Lung (tissue), 12 donors: ENCODE results near the gene XKR8. TPM values are rescaled to one million over a fixed set of nuclear protein-coding genes. Genes with fewer than 3 reads are reported as not detected.

Source experiments
- ATAC-seq: fragments of 200-7000 bp; cut with Tn5 transposase; one replicate; pipeline ENCODE4 v1.9.1; 2020; ENCODE audit warnings: moderate number of reproducible peaks; ENCODE audit not compliant: insufficient read depth, low FRiP score
- DNase-seq, 3 donors: peaks; one replicate each; pipeline ENCODE4 v3.0.0-alpha.2; 2013 to 2017
- H3K27ac ChIP-seq, 2 donors: one replicate each; pipeline ENCODE4 v1.5.1; 2013; ENCODE audit warnings: mild to moderate bottlenecking in 2 of 2, moderate library complexity in 2 of 2, control low read depth in 1 of 2, inconsistent platforms in 1 of 2, low read depth in 1 of 2, low read length in 1 of 2
- H3K27me3 ChIP-seq, 3 donors: one replicate each; pipeline ENCODE4 v1.5.1; 2013; ENCODE audit warnings: low read length in 2 of 3; ENCODE audit not compliant: control insufficient read depth in 3 of 3, insufficient read depth in 3 of 3
- H3K36me3 ChIP-seq, 4 donors: one replicate each; pipeline ENCODE4 v1.5.1; 2013; ENCODE audit warnings: low read length in 4 of 4, mild to moderate bottlenecking in 1 of 4, moderate library complexity in 1 of 4; ENCODE audit not compliant: control insufficient read depth in 4 of 4, insufficient read depth in 4 of 4
- H3K4me1 ChIP-seq, 5 donors: one replicate each; pipeline ENCODE4 v1.5.1; 2013; ENCODE audit warnings: low read length in 5 of 5, mild to moderate bottlenecking in 2 of 5, moderate library complexity in 1 of 5; ENCODE audit not compliant: control insufficient read depth in 5 of 5, insufficient read depth in 5 of 5
- H3K4me3 ChIP-seq: one replicate; pipeline ENCODE4 v1.5.1; 2013; ENCODE audit warnings: mild to moderate bottlenecking, control low read depth, moderate library complexity
- H3K9ac ChIP-seq, 2 donors: one replicate each; pipeline ENCODE4 v1.5.1; 2013; ENCODE audit warnings: low read length in 2 of 2, control low read depth in 1 of 2; ENCODE audit not compliant: insufficient read depth in 1 of 2
- H3K9me3 ChIP-seq, 4 donors: one replicate each; pipeline ENCODE4 v1.5.1; 2013; ENCODE audit warnings: low read length in 3 of 4, mild to moderate bottlenecking in 1 of 4, moderate library complexity in 1 of 4; ENCODE audit not compliant: control insufficient read depth in 4 of 4, insufficient read depth in 3 of 4
- CTCF ChIP-seq: IDR thresholded peaks from 2 replicates; pipeline ENCODE4 v1.5.1; 2012; ENCODE audit warnings: mild to moderate bottlenecking; ENCODE audit errors: control extremely low read depth, extremely low read depth
- WGBS, 2 donors: extraction: QIAGEN DNeasy Blood & Tissue Kit; methylation state at CpG; one replicate each; pipeline ENCODE4 v1.1.7; 2013; 5-methylcytosine and 5-hydroxymethylcytosine counted together
- polyA plus RNA-seq, 2 donors: library from polyadenylated mRNA; stranded (reverse); fragments of 200-250 nt; gene quantifications; one replicate each; pipeline ENCODE4 v1.2.1, GENCODE V29; 2013
- total RNA-seq, 2 donors: library from RNA; depleted of rRNA in 1 of 2; stranded (reverse); fragments of >200 nt in 1 of 2; gene quantifications; one replicate each; pipeline ENCODE4 v1.2.1, GENCODE V29; 2014 to 2021
- donor health status: control.
- donor health status: control.
- donor health status: Bipolar disorder and iron deficiency.
- donor health status: healthy.
- donor health status: DM: yes; HTN: yes; CAD: no.

XKR8 gene
- total and polyA plus RNA-seq, 4 donors = 4.6 to 11.5 (median 7.2) TPM

GRCh38 chr1:27981145-27981544 is 21.4 kb downstream of the XKR8 start:
- H3K9me3 ChIP-seq = no peaks in the 10 kb centered on the region
- 93 to 94% methylated on average over 3 of the region's 3 CpGs for WGBS, 2 donors
- peaks cover 0 to 16% (median 3%) of the 10 kb centered on the region in 4 donors for H3K36me3 ChIP-seq
- peaks cover 0 to 8% (median 2%) of the 10 kb centered on the region in 5 donors for H3K4me1 ChIP-seq
- no peak for DNase-seq
- no peak overlapping the region for H3K9ac ChIP-seq
- H3K27ac ChIP-seq = no peak overlapping the region
- H3K4me3 ChIP-seq = no peak overlapping the region
- ATAC-seq = no peak
- no peaks in the 10 kb centered on the region for H3K27me3 ChIP-seq
- TF ChIP-seq CTCF = no peak

- H3K4me3 ChIP-seq = no peak overlapping the region
- no peaks in the 10 kb centered on the region for H3K27me3 ChIP-seq
- peaks cover 12 to 24% (median 16%) of the 10 kb centered on the region in 4 donors for H3K36me3 ChIP-seq
- TF ChIP-seq CTCF = no peak
- DNase-seq (no peak), ATAC-seq (no peak)
- H3K27ac ChIP-seq = no peak overlapping the region
- WGBS, 2 donors = 86 to 93% methylated on average over 3 of the region's 3 CpGs
- H3K9ac ChIP-seq = no peak overlapping the region
- H3K9me3 ChIP-seq = no peaks in the 10 kb centered on the region
- peaks cover 0 to 6% (median 0%) of the 10 kb centered on the region in 5 donors for H3K4me1 ChIP-seq
Observed at GRCh38 chr1:27990920-27991537, 31.3 kb downstream of the XKR8 start.

- Histone ChIP-seq H3K4me1 (peaks cover 0 to 6% (median 0%) of the 10 kb centered on the region in 5 donors), H3K4me3 (no peak overlapping the region), H3K9ac (no peak overlapping the region), H3K9me3 (no peaks in the 10 kb centered on the region), H3K36me3 (peaks cover 21 to 35% (median 21%) of the 10 kb centered on the region in 4 donors), H3K27ac (peak overlapping the region in 1 of 2 donors; percentile 39), H3K27me3 (no peaks in the 10 kb centered on the region)
- DNase-seq (no peak), ATAC-seq (no peak)
- TF ChIP-seq CTCF = no peak
- 44 to 61% methylated on average over 6 of the region's 6 CpGs for WGBS, 2 donors
Observed at GRCh38 chr1:27992276-27992675, 32.5 kb downstream of the XKR8 start.

- Histone ChIP-seq H3K27me3 (no peaks in the 10 kb centered on the region), H3K27ac (no peak overlapping the region), H3K4me3 (no peak overlapping the region), H3K9ac (no peak overlapping the region), H3K36me3 (peaks cover 19 to 39% (median 26%) of the 10 kb centered on the region in 4 donors), H3K9me3 (no peaks in the 10 kb centered on the region), H3K4me1 (peaks cover 0 to 6% (median 0%) of the 10 kb centered on the region in 5 donors)
- DNase-seq (no peak), ATAC-seq (peak; percentile 27)
- no peak for TF ChIP-seq CTCF
- 29 to 47% methylated on average over 3 of the region's 3 CpGs for WGBS, 2 donors
Observed at GRCh38 chr1:27993241-27993640, 33.5 kb downstream of the XKR8 start.
